Mammary epithelial cell (primary cell): ENCODE measurements around the gene SBNO2.

ENCODE experiments used
- CTCF ChIP-seq, 2 donors: IDR thresholded peaks in 1 of 2; conservative IDR thresholded peaks in 1 of 2; 2 replicates each; pipeline ENCODE4 v1.5.1; 2011 to 2012; ENCODE audit warnings: inconsistent platforms in 2 of 2, low read length in 2 of 2, mild to moderate bottlenecking in 2 of 2, control low read depth in 1 of 2, low read depth in 1 of 2; ENCODE audit not compliant: insufficient read depth in 1 of 2; ENCODE audit errors: extremely low read depth in 1 of 2
- EZH2 ChIP-seq: IDR thresholded peaks from 2 replicates; pipeline ENCODE4 v1.6.1; 2012; ENCODE audit warnings: low read length, inconsistent platforms, borderline replicate concordance

- no peak for TF ChIP-seq CTCF (conservative IDR thresholded peaks at IDR 0.05 in 1 of 2, IDR thresholded peaks at IDR 0.05 in 1 of 2; ENCODE audit: extremely low read depth in 1 of 2, insufficient read depth in 1 of 2, low read depth in 1 of 2, low read length in 2 of 2)
- no peak for TF ChIP-seq EZH2
These were observed 101.6 kb downstream of the SBNO2 start for GRCh38 chr19:1072371-1073015.
